ENCODE data around the gene LEFTY1.
"Not testable (repeated sequence)": the region's sequence is repeated elsewhere in the genome, so short reads cannot be mapped to it uniquely, and the experiment has no call there.

LEFTY1 gene

GRCh38 chr1:225888898-225889601 lies at the start of gene LEFTY1:
TSS of gene LEFTY1 (minus strand) at chr1:225889146. CDS start at chr1:225889066, 80 bp downstream.
- no peak for DNase-seq

- DNase-seq: no peak
Observed at GRCh38 chr1:225937048-225937968, 48.4 kb upstream of the LEFTY1 start.

GRCh38 chr1:225936523-225936922 lies 47.6 kb upstream of the LEFTY1 start:
- no peak for DNase-seq

GRCh38 chr1:225936086-225936485 lies 47.1 kb upstream of the LEFTY1 start:
- DNase-seq: not testable (repeated sequence)

- no peak for DNase-seq
Observed at GRCh38 chr1:225934711-225935110, 45.8 kb upstream of the LEFTY1 start.

GRCh38 chr1:225933072-225933471 lies 44.1 kb upstream of the LEFTY1 start:
- DNase-seq: no peak

- no peak for DNase-seq
Observed at GRCh38 chr1:225931270-225932136, 42.6 kb upstream of the LEFTY1 start.

GRCh38 chr1:225930566-225930965 lies 41.6 kb upstream of the LEFTY1 start:
- no peak for DNase-seq

GRCh38 chr1:225929462-225929861 lies 40.5 kb upstream of the LEFTY1 start:
- DNase-seq: not testable (repeated sequence)

- DNase-seq: no peak
Observed at GRCh38 chr1:225928186-225929175, 39.5 kb upstream of the LEFTY1 start.

- DNase-seq: no peak
Observed at GRCh38 chr1:225926551-225927113, 37.7 kb upstream of the LEFTY1 start.

GRCh38 chr1:225923692-225924555 lies 35.0 kb upstream of the LEFTY1 start, which contains the start of gene PYCR2:
TSS of gene PYCR2 (minus strand) at chr1:225924250. CDS start at chr1:225924110, 140 bp downstream.
- peak; percentile 73 to 97 (median 92) for DNase-seq

- no peak for DNase-seq
Observed at GRCh38 chr1:225923381-225923691, 34.4 kb upstream of the LEFTY1 start.

- no peak for DNase-seq
Observed at GRCh38 chr1:225921734-225922709, 33.1 kb upstream of the LEFTY1 start.

- peak in 54 of 56 donors; percentile 15 to 93 (median 75) for DNase-seq
Observed at GRCh38 chr1:225919906-225920305, 31.0 kb upstream of the LEFTY1 start.

- no peak for DNase-seq
Observed at GRCh38 chr1:225918280-225918679, 29.3 kb upstream of the LEFTY1 start.

GRCh38 chr1:225917536-225917935 lies 28.6 kb upstream of the LEFTY1 start:
- no peak for DNase-seq

- DNase-seq: no peak
Observed at GRCh38 chr1:225917101-225917500, 28.2 kb upstream of the LEFTY1 start.

Measured in amygdala (tissue), 56 donors.